MV-4-11 (cell line): ENCODE results near the gene POLE3.
A peak's percentile ranks its signal among the peaks of the same experiment; 100 is the strongest.
"Not testable (repeated sequence)": the region's sequence is repeated elsewhere in the genome, so short reads cannot be mapped to it uniquely, and the experiment has no call there.

Experiments used
- DNase-seq: peaks from one replicate; lab custom pipeline; 2025; lab: John Stamatoyannopoulos, UW

POLE3 gene

DNA sequence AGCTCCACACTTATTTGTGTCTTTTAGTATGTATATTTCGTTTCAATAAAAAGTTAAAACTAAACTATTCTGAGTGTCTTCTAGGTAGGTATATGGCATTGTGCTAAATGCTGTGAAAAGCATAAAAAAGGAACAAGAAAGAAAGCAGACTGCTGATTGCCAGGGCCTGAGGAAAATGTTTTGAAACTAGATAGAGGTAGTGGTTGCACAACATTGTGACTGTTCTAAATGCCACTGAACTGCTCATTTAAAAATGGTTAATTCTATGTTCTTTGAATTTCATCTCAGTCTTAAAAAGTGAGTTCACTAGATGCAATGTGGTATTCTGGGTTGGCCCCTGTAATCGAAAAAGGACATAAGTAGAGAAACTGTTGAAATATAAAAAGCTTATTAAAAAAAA, 6.8 kb downstream of the POLE3 start:
- DNase-seq = peak; percentile 90

DNA sequence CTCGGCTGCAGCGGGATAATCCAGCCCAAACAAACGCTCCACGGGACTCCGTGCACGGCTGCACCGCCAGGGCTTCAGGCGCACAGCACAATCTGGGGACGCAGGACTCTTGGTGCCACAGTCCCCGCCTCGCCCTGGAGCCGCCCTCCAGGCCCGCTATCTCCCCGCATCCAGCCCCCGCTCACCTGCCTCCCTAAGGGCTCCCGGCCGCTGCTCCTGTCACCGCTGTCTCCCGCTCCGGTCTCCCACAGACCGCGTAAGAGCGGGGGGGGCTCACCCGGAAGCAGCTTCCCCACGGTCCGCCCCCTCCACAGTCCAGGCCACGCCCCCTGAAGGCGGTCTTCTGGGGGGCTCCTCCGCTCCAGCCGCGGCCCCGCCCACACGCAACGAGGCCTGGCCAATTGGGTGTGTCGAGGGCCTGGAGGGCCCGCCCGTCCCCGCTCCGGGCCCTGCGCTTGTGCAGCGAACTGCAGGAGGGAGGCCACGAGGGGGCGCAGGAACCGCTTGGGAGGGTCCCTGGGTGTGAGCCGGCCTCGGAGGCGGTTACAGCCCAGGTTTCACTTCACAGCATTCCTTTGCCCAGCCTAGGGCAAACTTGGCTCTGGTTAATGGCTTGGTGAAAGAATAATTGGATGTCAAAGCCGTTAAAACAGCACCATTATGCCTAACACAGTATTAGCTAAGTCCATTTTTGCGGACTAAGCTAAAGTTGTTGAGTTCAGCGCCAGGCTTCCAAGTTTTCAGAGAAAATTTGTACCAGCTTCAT, 9.3 kb downstream of the POLE3 start, which contains the start of gene ALAD:
Gene ALAD, minus strand, starts transcription at position 258 of the 766 bp plus-strand sequence. CDS start 7,725 bp downstream, outside the sequence.
- peak; percentile 97 for DNase-seq

DNA sequence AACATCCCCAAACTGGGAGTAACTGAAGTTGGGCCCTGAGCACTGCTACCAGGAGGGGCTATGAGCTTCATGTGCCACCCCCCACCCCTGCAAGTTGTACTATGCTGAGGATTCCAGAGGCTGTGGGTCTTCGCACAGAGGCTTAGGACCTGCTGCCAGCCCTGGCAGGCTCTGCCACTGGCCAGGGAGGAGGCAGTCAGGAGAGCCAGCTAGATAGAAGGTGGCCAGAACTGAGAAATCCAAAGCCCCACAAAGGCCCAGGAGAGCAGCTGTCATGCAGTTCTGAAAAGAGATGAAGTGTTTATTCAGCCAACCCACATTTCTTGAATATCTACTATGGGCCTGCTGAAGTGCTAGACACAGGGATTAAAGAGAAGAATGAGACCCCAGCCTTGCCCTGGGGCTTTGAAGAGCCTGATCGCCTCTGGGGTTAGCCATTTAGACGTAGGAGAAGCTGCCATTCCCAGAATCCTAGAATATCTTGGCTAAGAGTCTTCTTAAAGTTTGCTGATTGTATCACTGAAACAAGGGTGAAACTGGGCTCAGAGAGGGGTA, 10.8 kb downstream of the POLE3 start:
- no peak for DNase-seq

DNA sequence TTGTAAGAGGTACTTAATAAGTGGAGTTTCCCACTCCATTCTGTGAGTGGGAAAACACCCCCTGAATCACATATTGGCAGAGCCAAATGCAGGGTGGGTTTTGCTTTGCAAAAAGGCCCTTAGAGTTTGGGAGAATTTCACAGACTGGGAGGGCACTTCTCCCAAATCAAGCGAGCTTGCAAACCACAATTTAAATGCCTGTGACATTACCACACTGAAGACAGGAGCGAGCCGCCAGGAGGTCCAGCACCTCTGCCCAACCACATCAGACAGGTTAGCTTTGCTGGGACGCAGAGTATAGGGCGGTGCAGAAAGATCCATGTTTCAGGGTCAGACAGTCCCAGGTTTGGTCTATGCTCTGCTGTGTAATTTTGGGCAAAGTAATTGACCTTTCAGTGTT, 11.7 kb downstream of the POLE3 start:
- no peak for DNase-seq

DNA sequence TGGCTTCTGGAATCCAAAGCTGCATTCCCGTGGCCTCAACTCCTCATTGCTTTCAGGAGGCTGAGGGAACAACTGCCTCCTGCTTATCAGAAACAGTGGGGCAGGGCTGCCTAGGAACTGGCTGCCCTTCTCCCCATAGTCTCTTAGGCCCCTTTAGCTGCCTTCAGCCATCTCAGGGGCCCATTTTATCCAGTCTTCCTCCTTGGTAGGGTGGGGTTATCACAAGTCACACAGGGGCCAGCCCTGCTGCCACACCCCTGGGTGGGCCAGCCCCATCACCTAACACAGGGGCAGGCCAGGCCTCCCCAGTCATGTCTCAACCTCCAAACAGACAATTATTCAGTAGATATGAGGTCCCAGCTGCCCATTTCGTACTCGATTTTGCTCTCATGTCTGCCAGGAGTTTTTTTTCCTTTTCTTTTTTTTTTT, 13.3 kb downstream of the POLE3 start:
- no peak for DNase-seq

DNA sequence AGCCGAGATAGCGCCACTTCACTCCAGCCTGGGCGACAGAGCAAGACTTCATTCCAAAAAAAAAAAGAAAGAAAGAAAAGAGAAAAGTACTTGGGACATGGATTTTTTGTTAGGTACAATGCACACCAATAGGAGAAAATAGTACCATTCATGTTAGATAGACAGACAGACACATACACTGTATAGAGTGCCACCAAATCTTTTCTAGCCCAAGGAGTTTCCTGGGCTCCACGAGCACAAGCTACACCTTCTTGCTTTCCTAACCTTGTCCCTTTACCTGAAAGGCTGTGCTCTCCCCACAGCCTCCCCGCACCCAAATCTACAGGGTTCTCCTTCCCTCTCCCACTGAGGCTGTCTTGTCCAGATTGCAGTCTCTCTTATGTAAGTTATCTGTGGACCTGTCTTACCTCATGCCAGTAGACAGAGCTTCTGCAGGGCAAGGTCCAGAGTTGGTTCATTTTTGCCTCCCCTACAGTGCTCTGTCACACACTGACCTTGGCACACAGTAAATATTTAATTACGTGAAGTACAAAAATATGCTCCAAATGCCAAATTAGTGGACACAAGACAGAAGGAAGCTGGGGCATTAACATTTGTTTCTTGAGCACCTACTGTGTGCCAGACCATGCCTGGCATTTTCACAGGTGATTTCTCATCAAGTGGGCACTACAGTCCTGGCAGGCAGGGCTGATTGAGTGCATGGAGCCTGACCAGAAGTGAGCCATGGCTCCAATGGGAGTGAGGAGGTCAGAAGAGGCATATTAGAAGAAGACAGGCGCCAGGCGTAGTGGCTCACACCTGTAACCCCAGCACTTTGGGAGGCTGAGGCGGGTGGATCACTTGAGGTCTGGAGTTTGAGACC, 15.2 kb downstream of the POLE3 start:
- DNase-seq = no peak

DNA sequence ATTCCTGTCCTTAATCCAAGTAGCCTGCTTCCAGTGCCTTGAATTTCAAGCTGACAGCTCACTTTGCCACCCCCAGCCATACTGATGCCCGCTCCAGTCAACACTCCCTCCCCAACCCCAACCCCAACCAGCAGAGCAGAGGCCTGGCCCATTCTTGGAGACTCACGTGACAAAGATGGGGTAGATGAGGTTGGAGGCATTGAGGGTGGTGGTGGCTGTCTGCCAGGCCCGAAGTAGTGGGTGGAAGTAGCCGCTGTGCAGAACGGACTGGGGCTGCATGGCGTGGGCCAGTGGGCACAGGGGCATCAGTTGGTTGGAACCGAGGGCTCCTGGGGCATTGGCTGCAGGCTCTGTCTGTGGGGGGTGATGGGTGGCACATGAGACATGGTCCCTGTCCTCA, 17.2 kb downstream of the POLE3 start:
- no peak for DNase-seq

DNA sequence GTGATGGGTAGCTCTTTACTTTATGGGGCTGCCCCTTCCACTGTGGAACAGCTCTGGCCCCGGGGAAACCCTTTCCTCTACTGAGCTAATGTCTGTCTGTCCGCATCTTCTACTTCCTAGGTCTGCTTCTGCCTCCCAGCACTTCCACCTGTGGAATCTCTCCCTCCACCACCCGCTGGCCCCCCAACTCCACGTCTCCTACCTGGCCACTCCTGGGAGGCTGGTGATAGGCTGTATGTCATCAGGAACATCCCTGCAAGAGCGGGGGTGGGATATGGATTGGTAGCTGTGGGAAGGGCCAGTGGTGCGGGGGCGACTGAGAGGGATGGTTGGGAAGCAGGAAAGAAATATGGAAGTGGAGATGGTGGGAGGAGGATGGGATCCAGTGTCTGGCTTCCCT, 18.6 kb downstream of the POLE3 start:
- no peak for DNase-seq

DNA sequence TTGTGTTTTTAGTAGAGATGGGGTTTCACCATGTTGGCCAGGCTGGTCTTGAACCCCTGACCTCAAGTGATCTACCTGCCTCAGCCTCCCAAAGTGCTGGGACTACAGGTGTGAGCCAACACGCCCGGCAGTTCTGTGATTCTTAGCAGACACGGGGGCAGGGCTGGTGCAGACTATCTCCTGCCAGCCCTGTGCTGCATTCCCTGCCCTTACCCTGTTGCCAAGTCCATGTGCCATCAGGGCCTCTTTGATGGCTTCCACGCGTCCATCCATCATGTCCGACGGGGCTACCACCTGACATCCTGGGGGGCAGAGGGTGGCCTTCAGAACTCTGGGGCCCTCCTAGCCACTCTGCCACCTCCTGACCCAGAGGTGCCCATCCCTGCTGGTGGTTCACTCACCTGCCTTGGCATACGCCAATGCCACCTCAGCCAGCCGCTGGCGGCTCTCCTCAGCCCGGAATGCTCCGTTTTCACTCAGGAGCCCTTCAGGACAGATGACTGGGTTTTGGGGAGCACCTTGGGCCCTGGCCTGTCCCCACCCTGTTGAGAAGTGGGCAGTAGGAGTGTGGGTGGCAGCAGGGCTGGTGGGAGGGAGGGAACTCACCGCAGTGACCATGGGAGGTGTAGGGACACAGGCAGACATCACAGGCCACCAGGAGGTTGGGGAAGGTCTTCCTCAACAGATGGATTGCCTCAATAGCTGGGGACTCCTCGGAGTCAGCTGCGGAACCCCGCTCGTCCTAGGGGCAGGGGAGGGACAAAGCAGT, 20.1 kb downstream of the POLE3 start:
- DNase-seq = no peak

DNA sequence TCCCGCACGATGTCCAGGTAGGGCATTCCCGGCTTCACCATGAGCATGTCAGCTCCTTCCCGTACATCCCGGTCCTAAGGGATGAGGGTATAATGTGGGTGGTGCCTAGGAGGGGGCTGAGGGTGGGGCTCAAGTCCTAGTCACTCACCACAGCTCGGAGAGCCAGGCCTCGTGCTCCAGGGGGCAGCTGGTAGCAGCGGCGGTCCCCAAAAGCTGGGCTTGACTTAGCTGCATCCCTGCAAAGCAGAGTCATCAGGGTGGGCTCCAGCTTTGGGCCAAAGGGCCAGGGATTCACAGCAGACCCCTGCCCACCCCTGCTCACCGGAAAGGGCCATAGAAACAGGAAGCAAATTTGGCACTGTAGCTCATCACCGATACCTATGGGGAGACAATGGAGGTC, 21.0 kb downstream of the POLE3 start:
- DNase-seq = no peak

DNA sequence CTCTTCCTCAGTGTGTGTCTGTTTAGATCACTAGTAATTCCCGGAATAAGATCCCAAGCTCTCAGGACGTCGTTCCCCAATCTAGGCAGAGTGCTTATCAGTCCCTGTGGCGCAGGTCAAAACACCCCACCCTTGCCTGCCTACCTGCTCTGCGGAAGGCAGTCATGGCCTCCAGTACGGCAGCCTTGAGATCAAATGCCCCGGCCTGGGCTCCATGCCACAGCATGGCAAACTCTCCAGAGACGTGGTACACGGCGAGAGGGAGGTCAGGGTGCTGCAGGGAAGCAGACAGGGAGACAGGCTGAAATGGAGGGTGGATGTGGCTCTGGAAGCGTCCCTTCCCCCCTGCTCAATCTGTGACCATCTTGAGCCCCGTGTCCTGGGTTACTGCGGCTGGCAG, 21.6 kb downstream of the POLE3 start:
- no peak for DNase-seq

DNA sequence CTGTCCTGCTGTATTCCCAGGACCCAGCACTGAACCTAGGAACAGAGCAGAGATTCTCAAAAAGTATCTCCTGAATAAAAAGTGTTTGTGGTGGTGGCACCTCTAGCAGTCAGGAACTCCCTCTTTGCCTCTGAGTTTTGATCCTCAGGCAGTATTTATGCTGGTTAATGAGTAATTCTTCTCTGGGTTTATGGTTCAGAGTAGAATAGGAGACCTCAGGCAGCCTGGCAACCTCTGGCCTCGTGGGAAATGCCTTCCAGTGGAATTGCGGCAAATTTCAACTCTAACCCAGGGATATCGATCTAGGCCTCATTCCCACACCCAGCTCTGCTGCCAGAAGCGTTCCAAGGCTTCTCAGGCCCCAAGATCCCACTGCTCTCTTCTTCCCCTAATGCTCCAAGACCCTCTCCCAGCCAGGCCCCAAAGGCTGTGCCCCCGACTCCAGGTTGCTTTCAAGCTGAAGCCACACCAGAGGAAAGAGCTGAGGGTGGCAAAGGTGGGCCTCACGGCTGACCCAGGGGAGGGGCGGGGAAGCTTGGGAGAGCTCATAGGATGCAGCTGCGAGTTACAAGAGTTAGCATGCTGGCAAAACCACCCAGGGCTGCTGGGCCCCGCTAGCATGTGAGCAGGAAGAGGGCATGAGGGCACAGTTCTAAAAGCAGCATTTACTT, 22.8 kb downstream of the POLE3 start:
- no peak for DNase-seq

DNA sequence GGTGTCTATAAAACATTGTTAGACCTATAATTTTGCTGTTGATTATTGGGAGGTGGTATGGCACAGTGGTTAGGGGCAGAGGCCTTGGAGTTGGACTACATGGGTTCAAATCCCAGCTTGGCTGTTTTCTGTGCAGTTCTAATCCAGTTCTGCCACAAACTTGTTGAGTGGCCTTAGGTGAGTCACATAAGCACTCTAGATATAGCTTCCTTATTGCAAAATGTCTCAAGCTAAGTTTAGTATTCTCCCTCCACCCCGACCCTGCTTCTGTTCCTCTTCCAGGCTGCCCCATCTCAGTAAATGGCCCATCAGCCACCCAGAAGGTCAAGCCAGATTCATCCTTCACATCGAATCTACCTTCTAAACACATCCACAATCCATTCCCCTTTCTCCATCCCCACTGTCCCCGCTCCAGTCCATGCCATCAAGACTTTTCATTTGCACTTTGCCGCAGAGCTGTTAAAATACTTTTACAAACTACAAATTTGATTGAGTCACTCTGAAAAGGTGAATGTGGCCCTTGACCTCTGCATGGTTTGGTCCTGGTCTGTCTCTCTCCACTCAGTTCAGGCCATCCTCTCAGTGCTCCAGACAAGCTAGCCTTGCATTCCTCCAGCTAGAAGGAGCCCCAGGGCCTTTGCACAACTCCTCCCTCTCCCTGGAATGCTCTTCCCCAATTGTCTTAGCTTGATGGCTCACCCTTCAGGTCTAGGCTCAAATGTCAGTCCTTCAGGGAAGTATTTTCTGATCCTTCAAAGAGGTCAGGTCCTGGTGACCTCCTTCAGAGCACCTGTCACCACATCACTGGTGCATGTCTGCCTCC, 23.7 kb downstream of the POLE3 start:
- DNase-seq = peak; percentile 91

DNA sequence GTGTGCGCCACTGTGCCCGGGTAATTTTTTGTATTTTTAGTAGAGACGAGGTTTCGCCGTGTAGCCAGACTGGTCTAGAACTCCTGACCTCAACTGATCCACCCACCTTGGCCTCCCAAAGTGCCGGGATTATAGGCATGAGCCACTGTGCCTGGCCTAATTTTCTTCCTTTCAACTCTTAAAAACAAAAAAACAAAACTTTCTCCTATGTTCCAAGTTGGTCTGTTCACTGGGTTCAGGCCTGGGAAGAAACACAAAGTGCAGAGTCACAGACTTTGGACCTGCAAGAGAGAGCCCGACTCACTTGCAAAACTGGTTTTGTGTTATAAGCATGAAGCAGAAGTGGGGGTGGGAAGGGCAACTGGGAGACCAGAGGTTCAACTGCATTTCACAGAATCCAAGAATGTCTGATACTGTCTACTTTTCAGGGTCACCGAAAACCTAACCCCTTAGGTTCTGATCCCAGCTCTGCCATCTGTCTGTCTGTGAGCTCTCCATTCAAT, 28.5 kb downstream of the POLE3 start:
- no peak for DNase-seq

DNA sequence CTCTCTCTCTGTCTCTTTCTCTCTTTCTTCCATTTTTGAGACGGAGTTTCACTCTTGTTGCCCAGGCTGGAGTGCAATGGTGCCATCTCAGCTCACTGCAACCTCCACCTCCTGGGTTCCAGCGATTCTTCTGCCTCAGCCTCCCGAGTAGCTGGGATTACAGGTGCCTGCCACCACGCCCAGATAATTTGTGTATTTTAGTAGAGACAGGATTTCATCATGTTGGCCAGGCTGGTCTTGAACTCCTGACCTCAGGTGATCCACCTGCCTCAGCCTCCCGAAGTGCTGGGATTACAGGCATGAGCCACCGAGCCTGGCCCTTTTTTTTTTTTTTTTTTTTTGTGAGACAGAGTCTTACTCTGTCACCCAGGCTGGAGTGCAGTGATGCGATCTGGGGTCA, 29.0 kb downstream of the POLE3 start:
- DNase-seq = not testable (repeated sequence)

DNA sequence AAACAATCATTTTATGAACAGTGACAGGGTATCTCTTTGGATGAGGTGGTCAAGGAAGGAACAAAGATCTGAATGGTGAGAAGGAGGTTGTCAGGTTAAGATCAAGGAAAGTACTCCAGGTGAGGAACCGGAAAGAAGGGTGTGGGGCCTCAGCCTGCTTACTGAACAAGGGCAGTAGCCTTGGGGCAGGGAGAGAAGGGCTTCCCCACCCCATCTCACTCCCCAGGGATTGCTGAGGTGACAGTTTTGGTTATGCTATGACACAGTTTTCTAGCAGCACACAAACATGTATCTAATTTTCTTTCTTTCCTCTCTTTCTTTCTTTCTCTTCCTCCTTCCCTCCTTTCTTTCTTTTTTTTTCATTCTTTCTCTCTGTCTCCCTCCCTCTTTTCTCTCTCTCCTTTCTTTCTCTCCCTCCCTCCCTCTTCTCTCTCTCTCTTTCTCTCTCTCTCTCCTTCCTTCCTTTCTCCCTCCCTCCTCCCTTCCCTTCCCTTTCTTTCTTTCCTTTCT, 29.6 kb downstream of the POLE3 start:
- DNase-seq = no peak

DNA sequence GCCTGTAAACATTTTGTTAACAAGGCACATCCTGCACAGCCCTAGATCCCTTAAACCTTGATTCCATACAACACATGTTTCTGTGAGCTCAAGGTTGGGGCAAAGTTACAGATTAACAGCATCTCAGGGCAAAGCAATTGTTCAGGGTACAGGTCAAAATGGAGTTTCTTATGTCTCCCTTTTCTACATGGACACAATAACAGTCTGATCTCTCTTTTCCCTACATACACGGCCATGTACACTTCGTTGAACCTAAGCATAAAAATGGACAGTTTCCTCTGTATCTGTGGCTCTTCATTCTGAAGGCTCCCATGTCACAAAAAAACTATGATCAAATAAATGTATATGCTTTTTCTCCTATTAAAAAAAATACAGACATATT, 30.7 kb downstream of the POLE3 start:
- DNase-seq = not testable (repeated sequence)

DNA sequence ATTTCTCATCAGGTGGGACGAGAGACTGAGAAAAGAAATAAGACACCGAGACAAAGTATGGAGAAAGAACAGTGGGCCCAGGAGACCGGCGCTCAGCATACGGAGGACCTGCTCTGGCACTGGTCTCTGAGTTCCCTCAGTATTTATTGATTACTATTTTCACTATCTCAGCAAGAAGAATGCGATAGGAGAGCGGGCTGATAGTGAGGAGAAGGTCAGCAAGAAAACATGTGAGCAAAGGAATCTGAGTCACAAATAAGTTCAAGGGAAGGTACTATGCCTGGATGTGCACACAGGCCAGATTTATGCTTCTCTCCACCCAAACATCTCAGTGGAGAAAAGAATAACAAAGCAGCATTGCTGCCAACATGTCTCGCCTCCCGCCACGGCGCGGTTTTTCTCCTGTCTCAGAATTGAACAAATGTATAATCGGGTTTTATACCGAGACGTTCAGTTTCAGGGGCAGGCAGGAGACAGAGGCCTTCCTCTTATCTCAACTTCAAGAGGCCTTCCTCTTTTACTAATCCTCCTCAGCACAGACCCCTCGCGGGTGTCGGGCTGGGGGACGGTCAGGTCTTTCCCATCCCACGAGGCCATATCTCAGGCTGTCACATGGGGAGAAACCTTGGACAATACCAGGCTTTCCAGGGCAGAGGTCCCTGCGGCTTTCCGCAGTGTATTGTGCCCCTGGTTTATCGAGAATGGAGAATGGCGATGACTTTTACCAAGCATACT, 31.2 kb downstream of the POLE3 start:
- DNase-seq = peak; percentile 26
